GM19025 (cell line): Measurements from ENCODE around the gene SRCIN1.

Experiments used
- ATAC-seq: cut with Tn5 transposase; IDR thresholded peaks from one replicate; pipeline ENCODE4 v1.9.1; 2021; ENCODE audit warnings: mild to moderate bottlenecking, low read depth, moderate library complexity; ENCODE audit not compliant: unreplicated experiment

SRCIN1 gene

DNA sequence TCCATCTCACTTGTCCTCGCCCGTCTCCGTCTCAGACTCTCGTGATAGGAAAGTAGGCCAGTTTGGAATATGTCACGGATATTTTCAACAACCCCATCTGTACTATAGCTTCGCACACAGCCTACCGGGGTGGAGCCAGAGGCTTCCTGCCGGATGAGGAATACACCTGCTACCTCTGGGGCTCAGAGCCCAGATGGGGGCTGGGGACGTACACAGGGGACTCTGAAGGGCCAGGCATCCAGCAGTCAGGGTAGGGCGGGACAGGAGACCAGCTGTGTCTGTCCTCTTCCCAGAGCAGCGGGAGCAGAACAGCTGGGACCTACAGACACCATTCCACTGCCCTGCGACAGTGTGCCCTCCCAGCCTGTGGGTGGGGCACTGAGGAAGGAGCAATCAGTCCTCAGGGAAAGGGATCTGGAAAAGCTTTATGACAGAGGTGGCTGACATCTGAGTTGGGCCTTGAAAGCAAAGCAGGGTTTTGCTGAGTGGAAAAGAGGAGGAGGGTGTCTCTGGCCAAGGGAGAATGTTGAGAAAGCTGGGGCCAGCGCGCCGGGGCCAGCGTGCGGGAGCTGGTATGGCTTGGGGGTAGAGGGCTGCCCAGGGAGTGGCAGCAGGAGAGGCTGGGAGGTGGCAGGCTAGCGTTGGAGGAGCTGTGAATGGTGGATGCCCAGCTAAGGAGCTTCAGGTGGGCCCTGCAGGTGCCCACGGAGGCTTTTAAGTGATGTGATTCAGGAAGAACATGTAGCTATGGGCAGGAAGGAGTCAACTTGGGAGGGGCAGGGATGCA, 11.5 kb upstream of the SRCIN1 start:
- ATAC-seq: no peak

DNA sequence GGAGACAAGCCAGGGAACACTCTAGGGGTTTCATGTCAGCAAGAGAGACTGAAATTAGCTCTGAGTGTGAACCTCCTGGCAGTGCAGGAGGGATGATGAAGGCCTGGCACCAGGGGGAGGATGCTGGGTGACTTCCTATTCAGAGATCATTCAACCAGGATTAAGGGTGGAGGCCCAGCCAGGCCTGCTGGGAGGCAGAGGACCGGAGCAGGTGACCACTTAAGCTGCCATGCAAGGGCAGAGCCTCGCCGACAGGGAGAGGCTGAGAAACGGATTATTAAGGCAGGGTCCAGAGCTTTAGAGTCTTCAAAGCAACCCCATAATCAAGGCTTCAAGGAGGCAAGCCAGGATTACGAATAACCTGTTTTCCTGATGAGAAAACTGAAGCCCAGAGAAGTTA, 10.6 kb upstream of the SRCIN1 start:
- no peak for ATAC-seq

DNA sequence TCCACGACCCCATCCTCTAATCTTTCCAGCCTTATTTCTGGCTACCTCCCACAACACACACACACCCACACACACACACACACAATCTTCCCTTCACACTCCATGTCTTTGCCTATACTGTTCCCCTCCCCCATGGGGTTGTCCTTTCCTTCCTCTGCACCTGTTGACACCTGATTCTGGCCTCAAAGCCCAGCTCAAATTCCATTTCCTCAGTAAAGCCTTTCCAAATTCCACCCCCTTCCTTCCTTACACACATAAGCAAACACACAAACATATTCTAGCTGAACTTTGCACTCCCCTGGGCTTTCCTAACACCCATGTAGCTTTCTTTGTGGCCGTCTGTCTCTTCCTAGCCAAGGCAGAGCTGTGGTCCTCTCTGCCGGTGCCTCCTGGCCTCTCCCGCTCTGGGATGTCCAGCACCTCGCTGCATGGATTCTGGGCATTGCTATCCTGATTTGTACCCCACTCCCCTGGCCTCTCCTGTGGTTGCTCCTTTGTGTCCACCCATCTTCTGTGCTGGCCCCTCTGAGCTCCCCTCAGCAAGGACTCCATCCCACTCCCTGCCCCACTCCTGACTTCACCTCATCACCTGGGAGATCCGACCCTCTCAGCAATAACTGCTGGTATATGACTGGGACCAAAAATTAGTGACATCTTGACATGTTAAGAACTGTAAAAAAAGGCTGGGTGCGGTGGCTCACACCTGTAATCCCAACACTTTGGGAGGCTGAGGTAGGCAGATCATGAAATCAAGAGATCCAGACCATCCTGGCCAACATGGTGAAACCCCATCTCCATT, 8.4 kb upstream of the SRCIN1 start:
- no peak for ATAC-seq

DNA sequence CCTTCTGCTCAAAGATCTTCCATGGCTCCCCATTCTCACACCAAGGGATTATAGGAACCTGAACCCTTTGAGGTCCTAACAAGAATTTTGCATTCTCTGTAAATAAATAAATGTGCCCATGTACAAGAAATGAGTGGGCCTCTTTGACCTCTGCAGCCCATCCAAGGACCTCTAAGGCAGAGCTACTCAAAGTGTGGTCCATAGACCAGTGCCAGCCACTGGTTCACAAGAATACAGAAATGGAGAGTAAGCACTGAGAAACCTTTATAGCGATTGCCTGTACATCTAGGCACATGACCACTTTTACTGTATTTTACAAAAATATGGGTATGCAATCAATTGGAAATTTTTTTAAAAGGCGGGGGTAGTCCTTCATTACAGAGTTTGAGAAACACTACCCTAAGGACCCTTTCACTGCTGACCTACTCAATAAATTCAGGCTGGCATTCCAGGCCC, 7.8 kb upstream of the SRCIN1 start:
- no peak for ATAC-seq

DNA sequence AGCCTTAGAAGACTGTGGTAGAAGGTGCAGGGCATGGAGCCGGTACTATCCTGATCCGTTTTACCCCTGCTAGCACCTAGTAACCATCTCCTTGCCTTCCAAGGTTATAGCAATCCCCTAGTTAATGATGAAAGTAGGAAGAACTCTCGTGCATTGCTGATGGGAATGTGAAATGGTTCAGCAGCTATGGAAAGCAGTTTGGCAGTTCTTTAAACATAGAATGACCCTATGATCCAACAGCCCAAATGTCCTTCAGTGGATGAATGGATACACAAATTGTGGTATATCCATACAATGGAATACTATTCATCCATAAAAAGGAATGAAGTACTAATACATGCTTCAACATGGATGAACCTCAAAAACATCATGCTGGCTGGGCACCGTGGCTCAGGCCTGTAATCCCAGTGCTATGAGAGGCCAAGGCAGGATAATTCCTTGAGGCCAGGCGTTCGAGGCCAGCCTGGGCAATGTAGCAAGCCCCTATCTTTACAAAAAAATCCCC, 6.2 kb upstream of the SRCIN1 start:
- no peak for ATAC-seq

DNA sequence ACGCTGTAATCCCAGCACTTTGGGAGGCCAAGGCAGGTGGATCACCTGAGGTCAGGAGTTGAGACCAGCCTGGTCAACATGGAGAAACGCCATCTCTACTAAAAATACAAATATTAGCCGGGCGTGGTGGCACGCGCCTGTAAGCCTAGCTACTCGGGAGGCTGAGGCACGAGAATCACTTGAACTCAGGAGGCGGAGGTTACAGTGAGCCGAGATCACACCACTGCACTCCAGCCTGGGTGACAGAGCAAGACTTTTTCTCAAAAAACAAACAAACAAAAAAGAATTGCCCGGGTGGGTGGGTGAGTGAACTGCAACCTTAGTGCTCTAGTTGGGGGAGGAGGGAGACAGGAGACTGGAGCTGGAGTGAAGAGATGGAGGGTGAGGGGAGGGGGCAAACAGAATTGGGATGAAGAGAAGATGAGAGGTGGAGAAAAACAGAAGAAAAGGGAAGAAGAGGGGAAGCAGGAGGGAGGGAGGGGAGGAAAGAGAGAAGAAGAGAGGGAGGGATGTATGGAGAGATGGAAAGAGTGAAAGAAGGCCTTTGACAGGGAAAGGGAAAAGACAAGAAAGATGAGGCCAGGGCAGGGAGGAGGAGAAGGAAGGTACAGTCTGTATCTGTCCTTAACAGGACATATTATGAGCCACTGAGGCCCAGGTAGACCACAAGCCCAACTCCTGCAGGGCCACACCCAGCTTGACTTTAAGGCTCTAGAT, 5.5 kb upstream of the SRCIN1 start:
- no peak for ATAC-seq

DNA sequence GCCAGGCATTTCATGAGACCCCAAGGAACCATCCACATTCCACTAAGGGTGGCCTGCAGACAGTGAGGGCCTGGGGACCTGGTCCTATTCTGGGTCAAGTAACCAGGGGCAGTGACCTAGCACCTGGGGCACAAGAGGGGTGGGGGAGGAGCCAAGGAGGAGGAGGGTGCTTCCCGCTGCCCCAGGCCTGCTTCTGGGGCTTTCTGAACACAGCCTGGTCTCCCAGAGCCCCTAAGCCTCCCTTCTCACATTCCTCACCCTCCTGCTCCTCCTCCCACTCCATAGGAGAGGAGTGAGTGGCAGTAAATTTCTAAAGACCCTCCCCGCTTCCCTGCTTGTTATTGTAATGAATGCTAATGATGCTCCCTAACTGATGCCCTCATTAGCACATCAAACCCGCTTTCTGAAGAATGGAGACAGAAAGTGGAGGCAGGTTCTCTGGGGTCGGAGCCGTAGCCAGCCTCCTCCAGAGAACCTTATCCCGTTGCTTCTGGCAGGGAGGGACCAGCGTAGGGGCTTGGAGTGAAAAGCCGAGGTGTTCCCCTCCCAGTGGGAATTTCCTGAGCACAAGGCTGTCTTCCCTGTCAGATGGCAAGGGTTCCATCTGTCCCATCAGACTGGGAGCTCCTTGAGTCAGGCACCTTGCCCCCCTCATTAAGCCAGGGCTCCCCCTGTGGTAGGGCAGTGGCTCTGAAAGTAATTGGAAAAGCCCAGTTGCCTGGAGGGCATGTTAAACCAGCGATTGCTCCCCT, 3.7 kb upstream of the SRCIN1 start:
- no peak for ATAC-seq

DNA sequence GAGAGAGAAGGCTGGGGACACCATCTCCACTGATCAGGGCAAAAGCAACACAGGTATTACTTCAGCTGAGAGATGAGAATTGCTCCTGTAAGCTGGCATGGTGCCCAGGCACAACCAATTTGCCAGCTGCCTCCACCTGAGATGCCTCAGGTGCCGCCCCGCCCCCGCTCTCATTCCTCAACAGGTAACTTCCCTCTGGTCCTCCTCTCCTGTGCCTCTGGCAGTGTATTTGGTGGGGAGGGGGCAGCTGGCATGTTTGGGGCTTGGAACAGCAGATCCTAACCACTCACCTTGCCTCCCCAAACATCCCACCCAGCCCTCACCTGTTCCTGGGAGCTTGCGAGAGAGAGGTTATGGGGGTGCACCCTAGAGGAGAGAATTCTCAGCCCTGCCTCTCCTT, 2.9 kb upstream of the SRCIN1 start:
- ATAC-seq: no peak

DNA sequence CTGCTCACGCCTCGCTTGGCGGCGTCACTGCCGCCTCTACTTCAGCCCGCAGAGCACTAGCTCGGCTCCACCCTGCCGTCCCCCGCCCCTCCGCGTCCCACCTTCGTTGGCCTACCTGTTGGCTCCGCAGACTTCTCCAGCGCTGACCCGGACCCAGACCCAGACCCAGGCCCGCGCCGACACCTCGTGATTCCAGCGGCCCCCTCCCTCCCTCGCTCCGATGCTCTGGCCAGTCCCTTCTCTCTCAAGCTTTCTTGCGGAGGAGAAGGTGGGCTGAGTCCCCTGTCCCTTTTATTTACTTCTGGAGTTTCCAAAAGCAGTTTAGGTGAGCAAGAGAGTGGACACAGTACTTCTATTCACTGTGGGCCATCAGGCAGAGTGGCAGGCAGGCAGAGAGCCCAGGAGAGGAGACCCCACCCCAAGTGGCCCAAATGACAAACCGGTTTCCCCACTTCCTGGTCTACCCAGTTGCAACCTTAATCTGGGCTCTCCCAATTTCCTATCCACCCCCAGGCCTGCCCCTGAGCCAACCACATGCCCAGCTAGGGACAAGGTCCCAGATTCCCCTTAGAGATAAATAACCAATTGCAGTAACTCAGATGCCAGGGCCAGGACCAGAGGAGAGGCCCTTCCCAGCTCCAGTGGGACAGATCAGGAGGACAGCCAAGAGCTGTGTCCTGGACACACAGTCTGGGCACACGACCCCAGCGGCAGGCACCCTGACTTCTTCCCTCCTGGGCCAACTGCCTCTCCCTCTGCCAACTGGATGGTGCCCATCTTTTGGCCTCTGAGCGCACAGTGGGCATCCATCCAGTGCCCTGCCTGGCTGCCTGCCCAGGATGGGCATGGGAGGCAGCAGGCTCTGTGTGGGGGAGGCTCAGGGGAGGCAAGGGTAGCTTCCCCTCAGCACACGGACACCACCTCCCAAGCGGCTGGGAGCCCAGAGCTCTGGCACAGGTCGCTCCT, 1.2 kb upstream of the SRCIN1 start:
- ATAC-seq: no peak

DNA sequence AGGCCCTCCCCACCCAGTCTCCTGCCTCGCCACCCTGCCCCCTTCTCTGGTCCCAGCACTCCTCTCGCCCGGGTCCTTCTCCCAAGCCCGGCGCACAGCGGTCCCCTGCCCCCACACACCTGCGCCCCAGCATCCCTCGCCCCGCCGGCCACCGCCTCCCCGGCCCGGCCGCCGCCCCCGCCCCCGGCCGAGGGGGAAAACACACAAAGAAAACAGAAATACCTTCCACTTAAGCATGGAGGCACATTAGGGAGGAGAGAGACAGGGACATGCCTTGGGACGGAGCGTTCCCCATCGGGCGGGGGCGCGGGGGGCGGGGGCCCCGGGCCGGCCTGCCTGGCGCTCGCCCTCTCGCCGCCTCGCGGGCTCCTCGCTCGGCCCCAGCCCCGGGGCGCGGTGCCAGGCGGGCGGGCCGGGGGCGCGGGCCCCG, 326 bp downstream of the SRCIN1 start:
- ATAC-seq: no peak

DNA sequence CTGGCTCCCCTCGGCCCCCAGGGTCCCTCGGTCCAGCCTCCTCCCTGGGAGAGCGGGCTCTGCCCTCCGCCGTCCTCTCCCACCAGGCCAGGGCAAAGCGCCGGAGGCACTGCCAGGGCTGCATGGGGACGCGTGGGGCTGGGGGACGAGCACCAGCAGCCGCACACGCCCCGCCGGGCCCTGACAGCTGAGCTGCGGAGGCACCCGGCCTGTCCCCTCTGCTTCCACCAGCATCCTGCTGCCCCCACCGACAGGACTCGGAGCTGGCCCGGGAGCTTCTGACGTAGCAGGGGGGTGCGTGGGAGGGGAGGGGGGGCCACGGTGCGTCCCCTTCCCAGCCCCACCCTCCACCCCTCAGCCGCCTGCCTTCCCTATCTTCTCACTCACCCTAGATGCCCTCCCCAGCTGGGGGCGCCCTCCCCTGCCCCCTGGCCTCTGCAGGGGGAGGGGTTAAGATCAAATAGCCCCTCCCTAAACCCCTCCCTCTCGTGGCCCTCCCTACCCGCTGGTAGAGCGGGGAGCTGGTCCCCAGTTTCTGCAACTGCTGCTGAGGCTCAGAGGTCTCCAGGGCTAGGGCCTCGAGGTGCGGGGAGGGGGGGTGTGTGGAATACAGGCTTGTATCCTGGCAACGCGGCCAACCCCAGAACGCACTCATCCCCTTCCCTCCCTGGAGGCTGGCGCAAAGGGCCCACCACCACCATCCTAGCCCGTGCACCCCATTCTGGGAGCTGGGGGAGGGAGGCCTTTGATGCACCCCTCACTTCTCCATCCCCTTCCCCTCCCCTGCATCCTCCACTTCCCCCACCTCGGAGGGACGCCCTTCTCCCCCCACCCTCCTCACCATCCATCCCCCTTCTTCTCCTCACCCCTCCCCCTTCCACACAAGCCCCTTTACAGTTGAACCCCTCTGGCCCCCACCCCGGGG, 1.0 kb downstream of the SRCIN1 start:
- ATAC-seq: no peak

DNA sequence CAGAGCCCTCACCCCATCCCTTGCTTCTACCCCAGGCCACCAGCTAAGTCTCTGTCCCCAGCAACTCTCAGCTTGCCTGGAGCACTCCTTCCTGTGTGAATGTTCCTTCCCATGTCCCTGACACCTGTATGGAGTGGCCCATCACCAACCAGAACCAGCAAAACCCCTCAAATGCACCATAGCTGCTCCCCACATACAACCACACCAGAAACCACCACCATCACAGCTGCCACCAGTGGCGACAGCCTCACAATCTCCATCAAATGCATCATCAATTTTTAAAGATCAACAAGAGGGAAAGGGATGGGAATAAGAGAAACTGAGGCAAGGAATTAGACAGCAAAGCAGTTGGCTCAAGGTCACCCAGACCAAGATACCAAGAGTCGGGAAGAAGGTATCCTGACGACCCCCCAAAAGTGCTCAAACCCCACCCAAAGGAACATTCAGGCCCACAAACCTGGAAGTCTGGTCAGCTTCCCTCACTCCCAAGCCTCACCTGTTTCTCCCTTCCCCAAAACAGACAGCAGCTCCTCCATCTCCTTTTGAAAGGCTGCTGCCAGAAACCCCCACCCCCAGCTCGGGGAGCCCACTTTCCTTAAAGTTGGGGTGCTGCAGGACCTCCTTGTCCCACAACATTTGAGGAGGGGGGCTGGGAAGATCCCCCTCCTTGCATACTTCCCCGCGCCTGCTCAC, 1.8 kb downstream of the SRCIN1 start:
- no peak for ATAC-seq

DNA sequence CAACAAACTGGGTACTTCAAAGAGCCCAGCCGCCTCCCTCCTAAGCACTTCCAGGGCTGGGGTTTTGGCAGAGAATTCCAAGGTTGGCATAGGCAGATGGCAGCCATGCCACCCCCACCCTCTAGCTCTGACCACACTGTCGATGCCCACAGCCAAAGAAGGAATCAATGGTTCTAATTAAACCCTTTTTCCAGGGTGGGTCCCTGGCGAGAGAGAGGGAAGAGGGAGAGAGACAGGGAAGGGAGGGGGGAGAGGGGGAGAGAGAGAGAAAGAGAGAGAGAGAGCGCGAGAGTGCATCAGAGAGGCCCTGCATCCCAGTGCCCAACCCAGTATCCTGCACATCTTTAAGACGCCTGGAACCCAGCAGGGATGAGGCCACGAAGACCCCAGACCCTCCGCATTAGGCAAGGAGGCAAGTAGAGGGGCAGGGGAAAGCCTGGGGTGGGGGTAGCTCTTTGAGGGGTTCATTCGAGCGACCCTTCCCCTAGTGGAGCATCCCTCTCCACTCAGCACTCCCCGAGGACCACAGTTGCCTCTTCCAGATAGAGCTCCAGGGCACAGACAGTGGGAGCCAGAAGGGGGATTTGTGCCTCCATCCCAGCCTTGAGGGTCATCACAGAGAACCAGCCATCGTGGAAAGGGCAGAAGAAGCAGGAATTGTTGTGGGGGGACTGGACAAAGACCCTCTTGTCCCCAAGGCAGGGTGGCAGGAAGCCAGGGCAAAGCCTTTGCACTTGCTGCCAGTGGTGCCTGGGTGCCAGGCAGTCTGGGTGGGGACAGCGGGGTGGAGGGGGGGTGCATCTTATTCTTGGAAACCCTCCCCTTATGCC, 2.6 kb downstream of the SRCIN1 start:
- no peak for ATAC-seq

DNA sequence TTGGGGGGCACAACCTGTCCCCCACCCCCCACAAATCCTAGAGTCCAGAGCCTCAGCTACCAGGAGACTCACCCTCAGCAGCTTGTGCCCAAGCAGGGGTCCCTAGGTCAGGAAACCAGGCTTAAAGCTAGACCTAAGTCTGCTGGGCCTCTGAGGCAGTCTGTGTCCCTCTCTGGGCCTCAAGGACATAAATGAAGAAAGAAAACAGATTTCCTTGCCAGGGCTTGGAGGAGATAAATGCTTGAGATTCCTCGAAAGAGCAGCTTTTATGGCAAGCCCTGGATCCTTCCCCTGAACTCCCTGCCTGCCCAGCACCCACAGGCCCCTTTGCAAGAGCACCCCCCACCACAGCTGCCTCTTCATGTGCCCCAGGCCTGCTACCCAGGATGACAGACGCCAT, 3.3 kb downstream of the SRCIN1 start:
- ATAC-seq: no peak

DNA sequence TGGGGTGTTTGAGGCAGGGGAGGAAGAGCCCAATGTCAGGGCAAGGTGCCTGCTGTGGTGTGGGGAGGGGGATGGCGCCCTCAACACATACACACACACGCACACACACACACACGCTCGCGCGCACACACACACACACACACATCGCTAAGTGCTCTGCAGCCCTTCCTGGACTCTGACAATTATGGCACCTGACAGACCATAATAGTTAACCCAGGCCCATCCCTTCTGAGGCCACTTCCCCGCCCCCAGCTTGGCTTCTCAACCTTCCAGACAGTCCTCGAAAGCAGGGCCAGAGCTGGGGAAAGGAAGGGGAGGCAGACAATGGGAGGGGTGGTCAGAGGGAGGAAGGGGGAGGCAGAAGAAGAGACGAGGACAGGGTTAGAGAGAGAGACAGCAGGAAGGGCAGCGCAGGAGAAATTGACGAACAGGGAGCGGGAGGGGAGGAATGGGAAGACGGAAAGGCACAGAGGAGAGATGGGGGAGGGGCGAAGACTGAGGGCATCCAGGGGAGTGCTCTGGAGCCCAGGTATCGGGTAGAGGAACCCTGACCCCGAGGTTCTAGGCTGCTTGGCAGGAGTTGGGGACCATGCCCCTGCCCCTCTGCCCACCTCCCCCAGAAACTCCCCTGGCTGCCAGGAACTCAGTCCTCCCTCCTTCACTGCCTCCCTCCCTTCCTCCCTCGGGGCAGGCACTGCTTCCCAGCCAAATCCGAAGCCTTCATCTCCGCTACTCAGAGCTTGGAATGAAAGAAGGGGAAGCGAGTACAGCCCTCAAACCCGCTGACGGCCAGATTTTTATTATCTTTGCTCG, 4.0 kb downstream of the SRCIN1 start:
- no peak for ATAC-seq

DNA sequence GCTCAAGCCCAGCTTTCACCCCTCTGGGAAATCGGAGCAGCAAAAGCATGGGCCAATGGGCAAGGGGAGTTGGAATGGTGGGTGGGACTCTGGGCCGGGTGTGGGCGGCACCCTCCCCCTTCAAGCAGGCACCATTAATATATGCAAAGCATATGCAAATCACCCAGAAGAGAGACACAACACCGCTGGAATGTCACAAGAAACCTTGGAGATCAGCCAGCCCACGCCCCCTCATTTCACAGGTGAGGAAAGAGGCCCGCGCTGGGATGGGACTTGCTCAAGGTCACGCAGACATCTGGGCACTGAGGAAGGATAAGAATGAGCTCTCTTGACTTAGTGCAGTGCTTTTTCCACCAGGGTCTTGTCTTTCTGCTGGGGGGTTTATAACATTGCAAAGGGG, 4.8 kb downstream of the SRCIN1 start:
- no peak for ATAC-seq
